Colonic mucosa (tissue), 4 donors: ENCODE data around the gene RSPH10B2. TPM values are rescaled to one million over a fixed set of nuclear protein-coding genes. Genes with fewer than 3 reads are reported as not detected.
"Not testable (repeated sequence)": the region's sequence is repeated elsewhere in the genome, so short reads cannot be mapped to it uniquely, and the experiment has no call there.

Experiments used
- DNase-seq: peaks from one replicate; pipeline ENCODE4 v3.0.0-alpha.2; 2020
- H3K27ac ChIP-seq: fragments of 200-600 bp; one replicate; pipeline ENCODE4 v1.8.0; 2021
- H3K27me3 ChIP-seq: fragments of 200-600 bp; one replicate; pipeline ENCODE4 v1.8.0; 2021
- H3K36me3 ChIP-seq: fragments of 200-600 bp; one replicate; pipeline ENCODE4 v1.8.0; 2021
- H3K4me1 ChIP-seq: fragments of 200-600 bp; one replicate; pipeline ENCODE4 v1.8.0; 2021; ENCODE audit warnings: mild to moderate bottlenecking
- H3K4me3 ChIP-seq: fragments of 200-600 bp; one replicate; pipeline ENCODE4 v1.8.0; 2021
- H3K9ac ChIP-seq, 2 donors: one replicate each; pipeline ENCODE4 v1.7.0; 2013; ENCODE audit warnings: control low read depth in 2 of 2, low read depth in 2 of 2, low read length in 2 of 2
- H3K9me3 ChIP-seq: fragments of 200-600 bp; one replicate; pipeline ENCODE4 v1.8.0; 2021
- intact Hi-C: fragments of 100-400 bp; cut with DNase I; formaldehyde crosslinking; loops from one replicate; pipeline ENCODE4 v1.14.1; 2022
- total RNA-seq, 2 donors: library from RNA; stranded (reverse); fragmentation: NEBNext Ultra II Directional in 1 of 2; extraction: Animal tissue kit (Norgen Biotek cat#: 25700) in 1 of 2; gene quantifications; one replicate each; pipeline ENCODE4 v1.2.1, GENCODE V29; 2021
- donor health status: healthy.
- donor health status: DM: no; HTN: no; CAD: no.
- donor health status: DM: no; HTN: no; CAD: no.

Gene RSPH10B2
- total RNA-seq, 2 donors from 2014 or later, result 0.42 TPM; not detected in 1

DNA sequence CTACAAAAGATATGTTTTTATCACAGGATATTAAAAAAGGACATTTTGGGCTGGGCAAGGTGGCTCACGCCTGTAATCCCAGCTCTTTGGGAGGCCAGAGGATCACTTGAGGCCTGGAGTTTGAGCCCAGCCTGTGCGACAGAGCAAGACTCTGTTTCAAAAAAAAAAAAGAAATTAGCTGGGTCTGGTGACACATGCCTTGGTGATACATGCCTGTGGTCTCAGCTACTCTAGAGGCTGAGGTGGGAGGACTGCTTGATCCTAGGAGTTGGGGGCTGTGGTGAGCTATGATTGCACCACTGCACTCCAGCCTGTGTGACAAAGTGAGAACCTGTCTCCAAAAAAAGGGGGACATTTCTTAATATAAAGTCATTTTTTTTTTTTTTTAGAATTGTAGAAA is 46.4 kb downstream of the RSPH10B2 start:
- DNase-seq, intact Hi-C loops, H3K4me1 ChIP-seq, H3K9ac ChIP-seq, H3K4me3 ChIP-seq, H3K9me3 ChIP-seq, H3K27ac ChIP-seq, H3K36me3 ChIP-seq, H3K27me3 ChIP-seq: not testable (repeated sequence)

DNA sequence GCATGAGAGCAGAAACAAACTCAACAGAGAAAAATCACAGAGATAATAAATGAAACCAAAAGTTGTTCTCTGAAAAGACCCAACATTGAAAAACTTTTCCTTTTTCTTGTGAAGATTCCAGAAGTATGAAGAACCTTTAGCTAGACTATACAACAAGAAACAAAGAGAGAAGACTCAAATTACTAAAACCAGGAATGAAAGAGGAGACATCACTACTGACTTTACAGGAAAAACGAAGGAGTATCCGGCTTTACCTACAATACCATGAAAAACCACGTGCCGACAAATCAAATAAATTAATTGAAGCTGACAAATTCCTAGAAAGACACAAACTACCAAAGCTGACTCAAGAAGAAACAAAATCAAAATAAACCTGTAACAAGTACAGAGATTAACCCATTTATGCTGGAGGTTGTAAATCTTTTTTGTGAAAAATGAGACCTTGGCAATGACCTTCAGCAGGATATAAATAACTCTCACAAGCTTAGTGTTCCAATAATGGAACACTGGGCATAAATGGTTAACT is 53.6 kb downstream of the RSPH10B2 start:
- DNase-seq, H3K9ac ChIP-seq, H3K4me3 ChIP-seq, H3K36me3 ChIP-seq, H3K9me3 ChIP-seq, H3K27me3 ChIP-seq, H3K4me1 ChIP-seq, intact Hi-C loops, H3K27ac ChIP-seq: not testable (repeated sequence)

DNA sequence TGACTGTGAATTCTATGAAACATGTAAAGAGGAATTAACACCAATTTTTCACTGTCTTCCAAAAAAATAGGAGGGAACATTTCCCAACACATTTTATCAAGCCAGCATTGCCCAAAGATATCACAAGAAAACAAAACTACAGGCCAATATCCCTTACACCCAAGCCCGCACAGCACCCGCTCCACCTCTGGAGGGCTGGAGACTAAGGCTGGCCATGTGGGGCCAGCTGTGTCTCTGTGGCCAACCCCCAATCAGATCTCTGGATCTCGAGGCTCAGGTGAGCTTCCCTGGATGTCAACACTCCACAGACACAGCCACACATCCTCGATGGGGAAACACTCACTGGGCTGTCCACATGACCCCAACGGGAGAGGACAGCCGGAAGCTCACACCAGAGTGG is 54.1 kb downstream of the RSPH10B2 start:
- H3K27ac ChIP-seq, H3K4me1 ChIP-seq, intact Hi-C loops, H3K9ac ChIP-seq, H3K27me3 ChIP-seq, DNase-seq, H3K36me3 ChIP-seq, H3K4me3 ChIP-seq, H3K9me3 ChIP-seq: not testable (repeated sequence)

DNA sequence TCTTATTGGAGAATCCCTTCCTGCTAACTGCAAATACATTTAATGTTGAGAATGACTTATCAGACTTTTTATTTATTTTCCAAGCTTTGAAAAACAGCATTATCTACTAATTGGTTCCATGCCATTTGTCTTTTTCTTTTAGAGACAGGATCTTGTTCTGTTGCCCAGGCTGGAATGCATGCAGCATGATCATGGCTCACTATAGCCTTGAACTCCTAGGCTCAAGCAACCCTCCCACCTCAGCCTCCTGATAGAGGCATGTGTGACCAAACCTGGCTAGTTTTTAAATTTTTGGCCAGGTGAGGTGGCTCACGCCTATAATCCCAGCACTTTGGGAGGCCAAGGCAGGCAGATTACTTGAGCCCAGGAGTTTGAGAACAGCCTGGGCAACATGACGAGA is 59.1 kb downstream of the RSPH10B2 start:
- H3K27ac ChIP-seq, H3K36me3 ChIP-seq, H3K9me3 ChIP-seq, H3K9ac ChIP-seq, H3K4me1 ChIP-seq, H3K4me3 ChIP-seq, H3K27me3 ChIP-seq, DNase-seq, intact Hi-C loops: not testable (repeated sequence)

- DNase-seq, H3K36me3 ChIP-seq, intact Hi-C loops, H3K27ac ChIP-seq, H3K27me3 ChIP-seq, H3K4me3 ChIP-seq, H3K9ac ChIP-seq, H3K9me3 ChIP-seq, H3K4me1 ChIP-seq: not testable (repeated sequence)
Observed at GRCh38 chr7:6815470-6815869, 61.6 kb downstream of the RSPH10B2 start.

DNA sequence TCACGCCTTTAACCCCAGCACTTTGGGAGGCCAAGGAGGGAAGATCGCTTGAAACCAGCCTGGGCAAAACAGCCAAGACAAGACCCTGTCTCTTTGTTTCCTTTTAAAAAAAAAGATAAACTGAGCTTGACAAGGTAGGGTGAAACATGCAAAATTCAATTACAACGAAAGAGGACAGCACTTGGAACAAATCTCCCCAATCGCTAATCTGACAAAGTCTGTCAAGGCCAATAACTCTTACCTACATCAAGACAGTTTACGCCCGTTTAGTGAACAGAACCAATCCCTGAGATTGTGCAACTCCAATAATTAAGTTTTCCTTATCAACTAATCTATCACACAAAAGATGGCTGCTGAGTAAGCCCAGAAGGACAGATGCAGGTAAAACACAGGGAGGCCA is 67.7 kb downstream of the RSPH10B2 start:
- H3K27me3 ChIP-seq, H3K9me3 ChIP-seq, H3K4me1 ChIP-seq, intact Hi-C loops, H3K4me3 ChIP-seq, H3K9ac ChIP-seq, H3K36me3 ChIP-seq, H3K27ac ChIP-seq, DNase-seq: not testable (repeated sequence)

- intact Hi-C loops, DNase-seq: not testable (repeated sequence)
- peak overlapping the region; percentile 53 for H3K4me3 ChIP-seq
Observed at GRCh38 chr7:6825236-6826125, 71.6 kb downstream of the RSPH10B2 start.

DNA sequence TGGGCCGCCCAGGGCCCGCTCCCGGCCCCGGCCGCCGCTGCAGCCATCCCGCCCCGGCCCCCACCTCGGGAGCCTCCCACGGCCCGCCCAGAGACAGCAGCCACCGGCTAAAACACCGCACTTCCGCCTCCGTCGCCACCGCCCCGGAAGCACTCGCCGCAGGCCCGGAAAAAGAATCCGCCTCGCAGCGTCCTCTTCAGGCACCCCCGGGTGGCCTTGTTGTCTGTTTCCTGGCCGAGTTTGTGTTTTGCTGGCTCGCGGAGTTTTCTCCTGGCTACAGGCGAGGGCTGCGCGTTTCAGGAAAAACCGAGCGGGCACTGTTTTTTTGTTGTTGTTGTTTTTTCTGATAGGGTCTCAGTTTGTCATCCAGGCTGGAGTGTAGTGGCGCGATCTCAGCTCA is 72.2 kb downstream of the RSPH10B2 start, which contains the start of gene CCZ1B:
TSS of gene CCZ1B (minus strand) at position 125 of the 400 bp plus-strand sequence. CDS start at position 47, 78 bp downstream.
- Histone ChIP-seq H3K27ac (peak within 1 kb of the TSS; percentile 21), H3K4me3 (peak within 1 kb of the TSS; percentile 53)
- H3K36me3 ChIP-seq, intact Hi-C loops, H3K9ac ChIP-seq, H3K27me3 ChIP-seq, H3K9me3 ChIP-seq, H3K4me1 ChIP-seq: not testable (repeated sequence)
- DNase-seq, result peak; percentile 86

More at GRCh38 chr7:6825236-6826125, 71.6 kb downstream of the RSPH10B2 start:
- not testable (repeated sequence) for H3K4me1 ChIP-seq, H3K27ac ChIP-seq, H3K27me3 ChIP-seq, H3K9me3 ChIP-seq, H3K36me3 ChIP-seq, H3K9ac ChIP-seq

- H3K4me1 ChIP-seq, H3K9ac ChIP-seq, H3K9me3 ChIP-seq, DNase-seq, intact Hi-C loops, H3K36me3 ChIP-seq, H3K4me3 ChIP-seq, H3K27me3 ChIP-seq, H3K27ac ChIP-seq: not testable (repeated sequence)
Observed at GRCh38 chr7:6827180-6827579, 73.3 kb downstream of the RSPH10B2 start.

GRCh38 chr7:6829616-6830015 is 75.7 kb downstream of the RSPH10B2 start:
- intact Hi-C loops, H3K4me1 ChIP-seq, H3K27ac ChIP-seq, H3K9me3 ChIP-seq, DNase-seq, H3K4me3 ChIP-seq, H3K9ac ChIP-seq, H3K27me3 ChIP-seq, H3K36me3 ChIP-seq: not testable (repeated sequence)

DNA sequence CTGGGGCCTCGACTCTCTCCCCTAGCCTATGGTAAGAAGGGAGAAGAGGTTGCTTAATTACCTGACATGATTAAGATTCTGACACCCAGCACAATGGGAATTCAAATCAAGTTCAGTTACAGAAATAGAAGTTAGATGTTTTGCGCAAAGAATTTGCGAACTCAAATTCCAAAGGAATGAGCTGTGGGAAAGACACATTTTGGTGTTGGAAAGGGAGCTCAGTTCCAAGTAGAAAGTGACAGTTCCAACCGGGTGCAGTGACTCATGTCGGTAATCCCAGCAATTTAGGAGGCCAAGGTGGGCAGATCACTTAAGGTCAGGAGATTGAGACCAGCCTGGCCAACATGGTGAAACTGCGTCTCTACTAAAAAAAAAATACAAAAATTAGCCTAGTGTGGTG is 76.1 kb downstream of the RSPH10B2 start:
- H3K4me1 ChIP-seq, H3K36me3 ChIP-seq, intact Hi-C loops, H3K9ac ChIP-seq, H3K27ac ChIP-seq, DNase-seq, H3K27me3 ChIP-seq, H3K4me3 ChIP-seq, H3K9me3 ChIP-seq: not testable (repeated sequence)
